Astrocyte (in vitro differentiated cells and primary cell): ENCODE data around the gene PLXNA3. TPM values are rescaled to one million over a fixed set of nuclear protein-coding genes. Genes with fewer than 3 reads are reported as not detected.

Source experiments
- DNase-seq: peaks from one replicate; pipeline ENCODE4 v3.0.0-alpha.2; 2010; ENCODE audit warnings: low read depth
- FAIRE-seq: peaks from 2 replicates; lab custom pipeline; 2011; peaks lifted over from hg19 to GRCh38; lab: Jason Lieb, UNC
- H2AFZ ChIP-seq: 2 replicates; pipeline ENCODE4 v1.6.0; 2012; ENCODE audit warnings: low read depth, low read length, inconsistent platforms
- H3K27ac ChIP-seq: 2 replicates; pipeline ENCODE4 v1.5.1; 2011; ENCODE audit warnings: low read depth, low read length, inconsistent platforms
- H3K27me3 ChIP-seq: 2 replicates; pipeline ENCODE4 v1.6.0; 2011; ENCODE audit warnings: low read length, inconsistent platforms; ENCODE audit not compliant: insufficient read depth
- H3K36me3 ChIP-seq: 2 replicates; pipeline ENCODE4 v1.5.1; 2011; ENCODE audit warnings: low read length, inconsistent platforms; ENCODE audit not compliant: insufficient read depth
- H3K4me1 ChIP-seq: 2 replicates; pipeline ENCODE4 v1.5.1; 2011; ENCODE audit warnings: low read length, inconsistent platforms; ENCODE audit not compliant: insufficient read depth
- H3K4me2 ChIP-seq: 2 replicates; pipeline ENCODE4 v1.6.0; 2012; ENCODE audit warnings: low read length, inconsistent platforms
- H3K4me3 ChIP-seq: 2 replicates; pipeline ENCODE4 v1.5.1; 2011; ENCODE audit warnings: low read depth, mild to moderate bottlenecking, low read length, inconsistent platforms; ENCODE audit not compliant: insufficient read depth
- H3K79me2 ChIP-seq: 2 replicates; pipeline ENCODE4 v1.6.0; 2012; ENCODE audit warnings: mild to moderate bottlenecking, low read length, inconsistent platforms; ENCODE audit not compliant: insufficient read depth
- H3K9ac ChIP-seq: 2 replicates; pipeline ENCODE4 v1.6.0; 2012; ENCODE audit warnings: mild to moderate bottlenecking, low read length, inconsistent platforms
- H3K9me3 ChIP-seq: 2 replicates; pipeline ENCODE4 v1.5.1; 2012; ENCODE audit warnings: low read depth, mild to moderate bottlenecking, low read length, inconsistent platforms; ENCODE audit not compliant: insufficient read depth
- H4K20me1 ChIP-seq: 2 replicates; pipeline ENCODE4 v1.6.0; 2012; ENCODE audit warnings: low read length, inconsistent platforms; ENCODE audit not compliant: insufficient read depth
- H3K27ac Mint-ChIP-seq: one replicate; pipeline ENCODE4 v1.8.0; 2021; ENCODE audit warnings: mild to moderate bottlenecking, mixed read lengths; ENCODE audit not compliant: unreplicated experiment
- H3K27me3 Mint-ChIP-seq: one replicate; pipeline ENCODE4 v1.8.0; 2021; ENCODE audit warnings: low read depth, mixed read lengths; ENCODE audit not compliant: unreplicated experiment
- H3K36me3 Mint-ChIP-seq: one replicate; pipeline ENCODE4 v1.8.0; 2021; ENCODE audit warnings: low read depth, mixed read lengths; ENCODE audit not compliant: unreplicated experiment
- H3K4me1 Mint-ChIP-seq: one replicate; pipeline ENCODE4 v1.8.0; 2021; ENCODE audit warnings: low read depth, mixed read lengths; ENCODE audit not compliant: unreplicated experiment
- H3K4me3 Mint-ChIP-seq: one replicate; pipeline ENCODE4 v1.8.0; 2021; ENCODE audit warnings: mild to moderate bottlenecking, moderate library complexity, mixed read lengths; ENCODE audit not compliant: unreplicated experiment
- H3K9me3 Mint-ChIP-seq: one replicate; pipeline ENCODE4 v1.8.0; 2021; ENCODE audit warnings: mild to moderate bottlenecking, mixed read lengths; ENCODE audit not compliant: unreplicated experiment
- CTCF ChIP-seq: IDR thresholded peaks from 2 replicates; pipeline ENCODE4 v1.5.1; 2011; ENCODE audit warnings: low read depth, mild to moderate bottlenecking, inconsistent platforms, low read length, moderate library complexity; ENCODE audit not compliant: insufficient read depth
- EZH2 ChIP-seq: IDR thresholded peaks from 2 replicates; pipeline ENCODE4 v1.6.1; 2012; ENCODE audit warnings: mild to moderate bottlenecking, low read length, inconsistent platforms; ENCODE audit not compliant: insufficient read depth
- total RNA-seq: library from RNA; stranded (reverse); gene quantifications from 2 replicates; pipeline ENCODE4 v1.2.1, GENCODE V29; 2021

Gene PLXNA3
- total RNA-seq, 1 donor from 2014 or later = 117 TPM

- no peak overlapping the region for H3K9ac ChIP-seq
- no peaks in the 10 kb centered on the region for H3K27me3 Mint-ChIP-seq
- H3K4me3 ChIP-seq = no peak overlapping the region
- DNase-seq (no peak), FAIRE-seq (no peak)
- H3K79me2 ChIP-seq = peaks cover 34% of the 10 kb centered on the region
- H3K36me3 Mint-ChIP-seq = no peaks in the 10 kb centered on the region
- H3K4me1 Mint-ChIP-seq = no peaks in the 10 kb centered on the region
- H3K27ac ChIP-seq = no peak overlapping the region
- H3K4me2 ChIP-seq = no peak overlapping the region
- H4K20me1 ChIP-seq = peaks cover 37% of the 10 kb centered on the region
- no peaks in the 10 kb centered on the region for H3K36me3 ChIP-seq
- no peaks in the 10 kb centered on the region for H3K9me3 Mint-ChIP-seq
- TF ChIP-seq CTCF = no peak
- no peak for TF ChIP-seq EZH2
- H3K4me3 Mint-ChIP-seq = no peak overlapping the region
- no peaks in the 10 kb centered on the region for H3K9me3 ChIP-seq
- H3K27ac Mint-ChIP-seq = no peak overlapping the region
- no peaks in the 10 kb centered on the region for H3K27me3 ChIP-seq
- H2AFZ ChIP-seq = no peak overlapping the region
- H3K4me1 ChIP-seq = no peaks in the 10 kb centered on the region
Measured at GRCh38 chrX:154464806-154465365, 6.8 kb downstream of the PLXNA3 start.

- H2AFZ ChIP-seq = no peak overlapping the region
- H3K4me3 ChIP-seq = no peak overlapping the region
- no peak for DNase-seq
- no peaks in the 10 kb centered on the region for H3K36me3 ChIP-seq
- H3K79me2 ChIP-seq = peaks cover 27% of the 10 kb centered on the region
- Mint-ChIP-seq H3K27ac (no peak overlapping the region), H3K27me3 (no peaks in the 10 kb centered on the region), H3K9me3 (no peaks in the 10 kb centered on the region), H3K4me1 (no peaks in the 10 kb centered on the region), H3K36me3 (no peaks in the 10 kb centered on the region), H3K4me3 (no peak overlapping the region)
- H3K9me3 ChIP-seq = no peaks in the 10 kb centered on the region
- no peak overlapping the region for H3K27ac ChIP-seq
- no peak overlapping the region for H3K9ac ChIP-seq
- no peaks in the 10 kb centered on the region for H3K27me3 ChIP-seq
- no peak for FAIRE-seq
- H3K4me2 ChIP-seq = no peak overlapping the region
- peaks cover 30% of the 10 kb centered on the region for H4K20me1 ChIP-seq
- H3K4me1 ChIP-seq = no peaks in the 10 kb centered on the region
- TF ChIP-seq EZH2 (no peak), CTCF (no peak)
Measured at GRCh38 chrX:154465601-154466000, 7.5 kb downstream of the PLXNA3 start.

GRCh38 chrX:154466036-154466435, 8.0 kb downstream of the PLXNA3 start:
- Histone ChIP-seq H2AFZ (no peak overlapping the region), H3K4me2 (no peak overlapping the region), H4K20me1 (peaks cover 25% of the 10 kb centered on the region), H3K27ac (no peak overlapping the region), H3K36me3 (no peaks in the 10 kb centered on the region), H3K4me1 (no peaks in the 10 kb centered on the region), H3K79me2 (peaks cover 22% of the 10 kb centered on the region), H3K27me3 (no peaks in the 10 kb centered on the region), H3K4me3 (no peak overlapping the region), H3K9me3 (no peaks in the 10 kb centered on the region), H3K9ac (no peak overlapping the region)
- Mint-ChIP-seq H3K36me3 (no peaks in the 10 kb centered on the region), H3K27ac (no peak overlapping the region), H3K4me1 (no peaks in the 10 kb centered on the region), H3K27me3 (no peaks in the 10 kb centered on the region), H3K4me3 (no peak overlapping the region), H3K9me3 (no peaks in the 10 kb centered on the region)
- TF ChIP-seq CTCF (no peak), EZH2 (no peak)
- DNase-seq (no peak), FAIRE-seq (no peak)
